B cell (primary cell): ENCODE results near the gene SLC39A11.

Source experiments
- EZH2 ChIP-seq: IDR thresholded peaks from 2 replicates; pipeline ENCODE4 v1.6.1; 2012; ENCODE audit warnings: borderline replicate concordance, low read depth, mild to moderate bottlenecking, moderate library complexity, low read length; ENCODE audit not compliant: insufficient read depth, poor library complexity, severe bottlenecking
- TF ChIP-seq, protein P1 (sequence below): fragments of 200-600 bp; IDR thresholded peaks from one replicate; pipeline ENCODE4 v1.8.0; 2022; ENCODE audit warnings: antibody characterized with exemption, mild to moderate bottlenecking

DNA sequence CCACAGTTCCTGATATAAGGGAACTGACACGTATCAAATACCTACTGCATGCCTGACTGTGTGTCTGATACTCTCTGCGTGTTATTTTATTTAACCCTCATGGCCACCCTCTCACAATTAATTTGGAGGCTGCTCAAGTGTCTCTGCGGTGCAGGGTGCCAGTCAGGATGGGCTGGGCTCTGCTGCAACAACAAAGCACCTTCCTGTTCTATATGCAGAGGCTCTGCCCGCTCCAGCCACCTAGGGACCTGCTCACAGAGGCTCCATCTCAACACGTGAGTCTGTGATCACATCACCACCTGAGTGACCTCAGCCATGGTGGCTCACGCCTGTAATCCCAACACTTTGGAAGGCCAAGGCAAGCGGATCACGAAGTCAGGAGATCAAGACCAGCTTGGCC lies 87.1 kb downstream of the SLC39A11 start:
- TF ChIP-seq, protein P1, sequence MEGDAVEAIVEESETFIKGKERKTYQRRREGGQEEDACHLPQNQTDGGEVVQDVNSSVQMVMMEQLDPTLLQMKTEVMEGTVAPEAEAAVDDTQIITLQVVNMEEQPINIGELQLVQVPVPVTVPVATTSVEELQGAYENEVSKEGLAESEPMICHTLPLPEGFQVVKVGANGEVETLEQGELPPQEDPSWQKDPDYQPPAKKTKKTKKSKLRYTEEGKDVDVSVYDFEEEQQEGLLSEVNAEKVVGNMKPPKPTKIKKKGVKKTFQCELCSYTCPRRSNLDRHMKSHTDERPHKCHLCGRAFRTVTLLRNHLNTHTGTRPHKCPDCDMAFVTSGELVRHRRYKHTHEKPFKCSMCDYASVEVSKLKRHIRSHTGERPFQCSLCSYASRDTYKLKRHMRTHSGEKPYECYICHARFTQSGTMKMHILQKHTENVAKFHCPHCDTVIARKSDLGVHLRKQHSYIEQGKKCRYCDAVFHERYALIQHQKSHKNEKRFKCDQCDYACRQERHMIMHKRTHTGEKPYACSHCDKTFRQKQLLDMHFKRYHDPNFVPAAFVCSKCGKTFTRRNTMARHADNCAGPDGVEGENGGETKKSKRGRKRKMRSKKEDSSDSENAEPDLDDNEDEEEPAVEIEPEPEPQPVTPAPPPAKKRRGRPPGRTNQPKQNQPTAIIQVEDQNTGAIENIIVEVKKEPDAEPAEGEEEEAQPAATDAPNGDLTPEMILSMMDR = no peak
- TF ChIP-seq EZH2 = no peak
